RPMI8226 (cell line): ENCODE data around the gene TBC1D30.
"Not testable (repeated sequence)": the region's sequence is repeated elsewhere in the genome, so short reads cannot be mapped to it uniquely, and the experiment has no call there.

Experiments used
- DNase-seq: peaks from one replicate; pipeline ENCODE4 v3.0.0-alpha.2; 2015

The TBC1D30 gene

GRCh38 chr12:64806593-64807460, 17.6 kb upstream of the TBC1D30 start:
- DNase-seq, result no peak

- DNase-seq, result peak; percentile 28
Measured at GRCh38 chr12:64808110-64808509, 16.3 kb upstream of the TBC1D30 start.

GRCh38 chr12:64810831-64811230, 13.6 kb upstream of the TBC1D30 start:
- no peak for DNase-seq

GRCh38 chr12:64813723-64814122, 10.7 kb upstream of the TBC1D30 start:
- no peak for DNase-seq

GRCh38 chr12:64814432-64814831, 10.0 kb upstream of the TBC1D30 start:
- peak; percentile 41 for DNase-seq

GRCh38 chr12:64819816-64820402, 4.5 kb upstream of the TBC1D30 start:
- no peak for DNase-seq

- DNase-seq, result no peak
Measured at GRCh38 chr12:64820593-64820992, 3.9 kb upstream of the TBC1D30 start.

- DNase-seq, result no peak
Measured at GRCh38 chr12:64821116-64821630, 3.3 kb upstream of the TBC1D30 start.

GRCh38 chr12:64824130-64824499, 332 bp upstream of the TBC1D30 start:
- DNase-seq, result no peak

- no peak for DNase-seq
Measured at GRCh38 chr12:64825143-64826021, 935 bp downstream of the TBC1D30 start.

GRCh38 chr12:64826234-64826633, 1.8 kb downstream of the TBC1D30 start:
- peak; percentile 19 for DNase-seq

- DNase-seq, result no peak
Measured at GRCh38 chr12:64828713-64829112, 4.3 kb downstream of the TBC1D30 start.

- no peak for DNase-seq
Measured at GRCh38 chr12:64833928-64834327, 9.5 kb downstream of the TBC1D30 start.

- DNase-seq, result no peak
Measured at GRCh38 chr12:64835901-64836300, 11.5 kb downstream of the TBC1D30 start.

- DNase-seq, result no peak
Measured at GRCh38 chr12:64836856-64837255, 12.4 kb downstream of the TBC1D30 start.

GRCh38 chr12:64837427-64837826, 13.0 kb downstream of the TBC1D30 start:
- DNase-seq, result no peak

- DNase-seq, result no peak
Measured at GRCh38 chr12:64840119-64840518, 15.7 kb downstream of the TBC1D30 start.

- DNase-seq, result no peak
Measured at GRCh38 chr12:64840949-64841717, 16.7 kb downstream of the TBC1D30 start.

- not testable (repeated sequence) for DNase-seq
Measured at GRCh38 chr12:64848409-64848808, 24.0 kb downstream of the TBC1D30 start.

GRCh38 chr12:64858882-64859605, 34.6 kb downstream of the TBC1D30 start:
- DNase-seq, result no peak

- DNase-seq, result no peak
Measured at GRCh38 chr12:64860446-64860998, 36.1 kb downstream of the TBC1D30 start.
